Measurements from ENCODE around the gene MOAP1. TPM values are rescaled to one million over a fixed set of nuclear protein-coding genes. Genes with fewer than 3 reads are reported as not detected.
A peak's percentile ranks its signal among the peaks of the same experiment; 100 is the strongest.
"Not testable (repeated sequence)": the region's sequence is repeated elsewhere in the genome, so short reads cannot be mapped to it uniquely, and the experiment has no call there.

The MOAP1 gene
- total and polyA plus RNA-seq, 2 donors: 29.7 to 37.9 TPM

DNA sequence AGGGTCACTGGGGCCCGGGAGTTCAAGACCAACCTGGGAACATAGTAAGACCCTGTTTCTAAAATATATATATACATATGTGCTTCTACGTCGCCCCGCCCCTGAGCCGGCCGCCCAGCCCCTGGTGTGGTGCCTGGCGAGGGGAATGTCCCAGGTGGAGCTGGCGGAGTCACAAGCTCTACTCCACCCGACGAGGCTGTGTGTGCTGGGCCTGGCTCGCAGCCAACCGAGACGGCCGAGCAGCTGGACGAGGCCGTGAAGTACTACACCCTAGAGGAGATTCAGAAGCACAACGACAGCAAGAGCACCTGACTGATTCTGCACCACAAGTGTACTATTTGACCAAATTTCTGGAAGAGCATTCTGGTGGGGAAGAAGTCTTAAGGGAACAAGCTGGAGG is 46.8 kb downstream of the MOAP1 start:
- H3K9me3 ChIP-seq (ENCODE audit: control insufficient read depth in 2 of 2, insufficient read depth in 1 of 2, low read length in 1 of 2): no peaks in the 10 kb centered on the region
- no peak for DNase-seq (ENCODE audit: low read depth in 6 of 9, low spot score in 9 of 9)
- H3K4me3 ChIP-seq (ENCODE audit: low read length in 2 of 2): no peak overlapping the region
- H3K27ac ChIP-seq (ENCODE audit: low read depth in 1 of 2, low read length in 1 of 2): no peak overlapping the region
- H3K36me3 ChIP-seq (ENCODE audit: control insufficient read depth in 2 of 2, insufficient read depth in 2 of 2, low read length in 1 of 2): no peaks in the 10 kb centered on the region
- H3K4me1 ChIP-seq (ENCODE audit: control insufficient read depth in 2 of 2, insufficient read depth in 2 of 2, low read length in 2 of 2): peaks cover 0 to 2% of the 10 kb centered on the region in 2 donors
- 85% methylated on average over 17 of the region's 17 CpGs for WGBS
- H3K27me3 ChIP-seq (ENCODE audit: control insufficient read depth in 2 of 2, insufficient read depth in 1 of 2, low read length in 1 of 2): no peaks in the 10 kb centered on the region

GRCh38 chr14:93136508-93136907 is 48.2 kb downstream of the MOAP1 start:
- not testable (repeated sequence) for H3K36me3 ChIP-seq (ENCODE audit: control insufficient read depth in 2 of 2, insufficient read depth in 2 of 2, low read length in 1 of 2); H3K27ac ChIP-seq (ENCODE audit: low read depth in 1 of 2, low read length in 1 of 2); H3K9me3 ChIP-seq (ENCODE audit: control insufficient read depth in 2 of 2, insufficient read depth in 1 of 2, low read length in 1 of 2); H3K4me3 ChIP-seq (ENCODE audit: low read length in 2 of 2); H3K27me3 ChIP-seq (ENCODE audit: control insufficient read depth in 2 of 2, insufficient read depth in 1 of 2, low read length in 1 of 2); DNase-seq (ENCODE audit: low read depth in 6 of 9, low spot score in 9 of 9); H3K4me1 ChIP-seq (ENCODE audit: control insufficient read depth in 2 of 2, insufficient read depth in 2 of 2, low read length in 2 of 2)
- 79% methylated on average over 13 of the region's 13 CpGs for WGBS

GRCh38 chr14:93136009-93136408 is 48.7 kb downstream of the MOAP1 start:
- H3K36me3 ChIP-seq (ENCODE audit: control insufficient read depth in 2 of 2, insufficient read depth in 2 of 2, low read length in 1 of 2): no peaks in the 10 kb centered on the region
- H3K27me3 ChIP-seq (ENCODE audit: control insufficient read depth in 2 of 2, insufficient read depth in 1 of 2, low read length in 1 of 2): no peaks in the 10 kb centered on the region

GRCh38 chr14:93135399-93135798 is 49.3 kb downstream of the MOAP1 start:
- WGBS: 97% methylated on average over 5 of the region's 5 CpGs
- no peak overlapping the region for H3K27ac ChIP-seq (ENCODE audit: low read depth in 1 of 2, low read length in 1 of 2)

More at GRCh38 chr14:93136009-93136408, 48.7 kb downstream of the MOAP1 start:
- DNase-seq (ENCODE audit: low read depth in 6 of 9, low spot score in 9 of 9): no peak
- Histone ChIP-seq H3K27ac (ENCODE audit: low read depth in 1 of 2, low read length in 1 of 2) (no peak overlapping the region), H3K4me1 (ENCODE audit: control insufficient read depth in 2 of 2, insufficient read depth in 2 of 2, low read length in 2 of 2) (peaks cover 0 to 2% of the 10 kb centered on the region in 2 donors), H3K4me3 (ENCODE audit: low read length in 2 of 2) (no peak overlapping the region), H3K9me3 (ENCODE audit: control insufficient read depth in 2 of 2, insufficient read depth in 1 of 2, low read length in 1 of 2) (no peaks in the 10 kb centered on the region)
- 92% methylated on average over 8 of the region's 8 CpGs for WGBS

GRCh38 chr14:93133464-93133863 is 51.2 kb downstream of the MOAP1 start:
- Histone ChIP-seq H3K4me3 (ENCODE audit: low read length in 2 of 2) (no peak overlapping the region), H3K27ac (ENCODE audit: low read depth in 1 of 2, low read length in 1 of 2) (no peak overlapping the region), H3K4me1 (ENCODE audit: control insufficient read depth in 2 of 2, insufficient read depth in 2 of 2, low read length in 2 of 2) (no peaks in the 10 kb centered on the region), H3K9me3 (ENCODE audit: control insufficient read depth in 2 of 2, insufficient read depth in 1 of 2, low read length in 1 of 2) (no peaks in the 10 kb centered on the region), H3K36me3 (ENCODE audit: control insufficient read depth in 2 of 2, insufficient read depth in 2 of 2, low read length in 1 of 2) (no peaks in the 10 kb centered on the region), H3K27me3 (ENCODE audit: control insufficient read depth in 2 of 2, insufficient read depth in 1 of 2, low read length in 1 of 2) (peaks cover 0 to 8% of the 10 kb centered on the region in 2 donors)
- DNase-seq (ENCODE audit: low read depth in 6 of 9, low spot score in 9 of 9): no peak
- WGBS: 92% methylated on average over 8 of the region's 8 CpGs

More at GRCh38 chr14:93135399-93135798, 49.3 kb downstream of the MOAP1 start:
- DNase-seq (ENCODE audit: low read depth in 6 of 9, low spot score in 9 of 9): no peak
- Histone ChIP-seq H3K36me3 (ENCODE audit: control insufficient read depth in 2 of 2, insufficient read depth in 2 of 2, low read length in 1 of 2) (no peaks in the 10 kb centered on the region), H3K4me3 (ENCODE audit: low read length in 2 of 2) (no peak overlapping the region), H3K27me3 (ENCODE audit: control insufficient read depth in 2 of 2, insufficient read depth in 1 of 2, low read length in 1 of 2) (no peaks in the 10 kb centered on the region), H3K9me3 (ENCODE audit: control insufficient read depth in 2 of 2, insufficient read depth in 1 of 2, low read length in 1 of 2) (no peaks in the 10 kb centered on the region), H3K4me1 (ENCODE audit: control insufficient read depth in 2 of 2, insufficient read depth in 2 of 2, low read length in 2 of 2) (peaks cover 0 to 2% of the 10 kb centered on the region in 2 donors)

DNA sequence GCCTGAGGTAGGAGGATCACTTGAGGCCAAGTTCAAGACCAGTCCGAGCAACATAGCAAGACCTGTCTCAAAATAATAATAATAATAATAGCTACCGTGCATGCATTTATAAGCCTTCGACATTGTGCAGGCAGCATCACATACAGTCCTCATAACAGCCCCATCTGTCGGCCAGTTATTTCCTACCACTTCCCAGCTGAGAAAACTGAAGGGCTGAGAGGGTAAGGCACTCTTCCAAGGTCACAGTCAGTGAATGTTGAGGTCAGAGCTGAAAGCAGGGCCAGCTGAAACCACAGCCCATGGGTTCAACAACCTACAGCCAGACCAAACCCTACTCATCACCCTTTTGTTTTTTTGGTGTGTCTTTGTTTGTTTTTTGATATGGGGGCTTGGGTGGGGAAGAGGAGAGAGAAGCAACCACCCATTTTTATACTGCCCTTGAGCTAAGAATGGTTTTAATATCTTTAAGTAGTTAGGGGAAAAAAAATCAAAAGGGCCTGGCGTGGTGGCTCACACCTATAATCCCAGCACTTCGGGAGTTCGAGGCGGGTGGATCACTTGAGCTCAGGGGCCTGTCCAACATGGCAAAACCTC is 52.1 kb downstream of the MOAP1 start:
- Histone ChIP-seq H3K36me3 (ENCODE audit: control insufficient read depth in 2 of 2, insufficient read depth in 2 of 2, low read length in 1 of 2) (no peaks in the 10 kb centered on the region), H3K27me3 (ENCODE audit: control insufficient read depth in 2 of 2, insufficient read depth in 1 of 2, low read length in 1 of 2) (peaks cover 0 to 8% of the 10 kb centered on the region in 2 donors), H3K27ac (ENCODE audit: low read depth in 1 of 2, low read length in 1 of 2) (no peak overlapping the region), H3K4me3 (ENCODE audit: low read length in 2 of 2) (no peak overlapping the region), H3K9me3 (ENCODE audit: control insufficient read depth in 2 of 2, insufficient read depth in 1 of 2, low read length in 1 of 2) (no peaks in the 10 kb centered on the region), H3K4me1 (ENCODE audit: control insufficient read depth in 2 of 2, insufficient read depth in 2 of 2, low read length in 2 of 2) (no peaks in the 10 kb centered on the region)
- peak in 2 of 9 donors; percentile 17 to 36 for DNase-seq (ENCODE audit: low read depth in 6 of 9, low spot score in 9 of 9)
- 77% methylated on average over 8 of the region's 8 CpGs for WGBS

Other genes starting within 250 kb of the MOAP1 start
- 9.5 TPM for gene ITPK1, start 69.0 kb downstream of the MOAP1 start, total RNA-seq
- gene ITPK1, start 69.0 kb downstream of the MOAP1 start, polyA plus RNA-seq: 20.9 TPM
- 18.9 TPM for gene LYSET, start 420 bp upstream of the MOAP1 start, total RNA-seq
- gene LYSET, start 420 bp upstream of the MOAP1 start, polyA plus RNA-seq: 38.8 TPM
- 22.8 TPM for gene GON7, start 22.2 kb upstream of the MOAP1 start, total RNA-seq
- gene GON7, start 22.2 kb upstream of the MOAP1 start, polyA plus RNA-seq: 32.3 TPM
- 29.6 TPM for gene UBR7, start 22.4 kb upstream of the MOAP1 start, total RNA-seq
- 19.6 TPM for gene UBR7, start 22.4 kb upstream of the MOAP1 start, polyA plus RNA-seq
- gene BTBD7, start 148.1 kb upstream of the MOAP1 start, total RNA-seq: 8.4 TPM
- gene BTBD7, start 148.1 kb upstream of the MOAP1 start, polyA plus RNA-seq: 10.5 TPM
- gene COX8C, start 162.3 kb upstream of the MOAP1 start, total RNA-seq: not detected
- not detected for gene COX8C, start 162.3 kb upstream of the MOAP1 start, polyA plus RNA-seq
- gene UNC79, start 246.0 kb upstream of the MOAP1 start, total RNA-seq: 0.05 TPM
- 0.11 TPM for gene UNC79, start 246.0 kb upstream of the MOAP1 start, polyA plus RNA-seq